Keratinocyte (primary cell): Measurements from ENCODE around the gene NOX5. TPM values are rescaled to one million over a fixed set of nuclear protein-coding genes. Genes with fewer than 3 reads are reported as not detected.

Source experiments
- DNase-seq: peaks from one replicate; pipeline ENCODE4 v3.0.0-alpha.2; 2011; ENCODE audit warnings: low read depth, missing footprints, low spot score
- FAIRE-seq: peaks from 2 replicates; lab custom pipeline; 2011; peaks lifted over from hg19 to GRCh38; lab: Jason Lieb, UNC
- H2AFZ ChIP-seq: 2 replicates; pipeline ENCODE4 v1.6.0; 2012; ENCODE audit warnings: low read length, control low read depth, inconsistent platforms; ENCODE audit not compliant: control insufficient read depth
- H3K27ac ChIP-seq: 2 replicates; pipeline ENCODE4 v1.5.1; 2011; ENCODE audit warnings: low read length; ENCODE audit not compliant: control insufficient read depth, insufficient read depth
- H3K27me3 ChIP-seq: 3 replicates; pipeline ENCODE4 v1.6.0; 2011; ENCODE audit warnings: low read length; ENCODE audit not compliant: control insufficient read depth, insufficient read depth; ENCODE audit errors: extremely low read depth
- H3K36me3 ChIP-seq, 2 experiments: 2 replicates in 1 of 2; 3 replicates in 1 of 2; pipeline ENCODE4 v1.5.1; 2011; ENCODE audit warnings: low read length in 2 of 2, mild to moderate bottlenecking in 1 of 2; ENCODE audit not compliant: control insufficient read depth in 2 of 2, insufficient read depth in 2 of 2; ENCODE audit errors: extremely low read depth in 1 of 2
- H3K4me1 ChIP-seq: 3 replicates; pipeline ENCODE4 v1.5.1; 2011; ENCODE audit warnings: low read length; ENCODE audit not compliant: control insufficient read depth, insufficient read depth; ENCODE audit errors: extremely low read depth
- H3K4me2 ChIP-seq: 3 replicates; pipeline ENCODE4 v1.6.0; 2011; ENCODE audit warnings: low read depth, low read length; ENCODE audit not compliant: control insufficient read depth, insufficient read depth; ENCODE audit errors: extremely low read depth
- H3K4me3 ChIP-seq, 3 experiments: fragments of 200-600 bp in 1 of 3; sonication (generic) in 1 of 3; 2 replicates in 2 of 3; 3 replicates in 1 of 3; pipeline ENCODE4 v1.5.1; 2011 to 2016; ENCODE audit warnings: low read length in 3 of 3, mild to moderate bottlenecking in 3 of 3, control low read depth in 2 of 3, inconsistent platforms in 1 of 3, low read depth in 1 of 3, mixed read lengths in 1 of 3, mixed run types in 1 of 3, moderate library complexity in 1 of 3; ENCODE audit not compliant: control insufficient read depth in 2 of 3, insufficient read depth in 2 of 3; ENCODE audit errors: extremely low read depth in 1 of 3
- H3K79me2 ChIP-seq: 2 replicates; pipeline ENCODE4 v1.6.0; 2012; ENCODE audit warnings: low read length; ENCODE audit not compliant: control insufficient read depth, insufficient read depth
- H3K9ac ChIP-seq: 3 replicates; pipeline ENCODE4 v1.6.0; 2011; ENCODE audit warnings: low read length; ENCODE audit not compliant: control insufficient read depth, insufficient read depth; ENCODE audit errors: extremely low read depth
- H3K9me1 ChIP-seq: 3 replicates; pipeline ENCODE4 v1.6.0; 2011; ENCODE audit warnings: low read length; ENCODE audit not compliant: control insufficient read depth, insufficient read depth; ENCODE audit errors: extremely low read depth
- H3K9me3 ChIP-seq: 2 replicates; pipeline ENCODE4 v1.5.1; 2012; ENCODE audit warnings: low read depth, low read length; ENCODE audit not compliant: control insufficient read depth
- H4K20me1 ChIP-seq: 3 replicates; pipeline ENCODE4 v1.6.0; 2011; ENCODE audit warnings: low read length; ENCODE audit not compliant: control insufficient read depth, insufficient read depth; ENCODE audit errors: extremely low read depth
- CTCF ChIP-seq, 3 experiments: IDR thresholded peaks in 1 of 3; conservative IDR thresholded peaks in 1 of 3; optimal IDR thresholded peaks in 1 of 3; 2 replicates in 2 of 3; 3 replicates in 1 of 3; pipeline versions ENCODE3 to v1.5.1; 2011; ENCODE audit warnings: low read length in 3 of 3, mild to moderate bottlenecking in 3 of 3, moderate library complexity in 2 of 3, control low read depth in 1 of 3, inconsistent platforms in 1 of 3; ENCODE audit not compliant: insufficient read depth in 2 of 3; ENCODE audit errors: extremely low read depth in 1 of 3
- EZH2 ChIP-seq: IDR thresholded peaks from one replicate; pipeline ENCODE4 v1.6.1; 2012; ENCODE audit warnings: inconsistent platforms, mild to moderate bottlenecking, low read length, moderate library complexity
- dilution Hi-C: fragments of 300-500 bp; cut with MboI; formaldehyde crosslinking; loops from one replicate; pipeline ENCODE4 v1.7.0; 2020; ENCODE audit warnings: low sequenced_read_pairs; ENCODE audit not compliant: extremely low pct_ligation_motif_present
- polyA plus RNA-seq, 5 experiments: library from polyadenylated mRNA; depleted of rRNA in 3 of 5; stranded (reverse) in 3 of 5; stranded (forward) in 1 of 5; unstranded in 1 of 5; fragments of >200 nt; gene quantifications; 1 replicate in 1 of 5; 2 replicates in 3 of 5; 3 replicates in 1 of 5; pipeline versions ENCODE4 v1.2.1 to v1.2.3, GENCODE V29; 2011 to 2012; ENCODE audit warnings: missing spikeins in 2 of 5, low read depth in 1 of 5, low replicate concordance in 1 of 5

Gene NOX5
- polyA plus RNA-seq, 1 donor (not counting 4 experiments of a cell fraction or from before 2014, with no cell fraction given) = 0.16 TPM

GRCh38 chr15:69000091-69000490 is 14.4 kb upstream of the NOX5 start:
- dilution Hi-C loops = no loop called here
- TF ChIP-seq EZH2 (no peak), CTCF (optimal IDR thresholded peaks at IDR 0.05 in 1 of 3, IDR thresholded peaks at IDR 0.05 in 1 of 3, conservative IDR thresholded peaks at IDR 0.05 in 1 of 3; ENCODE audit: extremely low read depth in 1 of 3, insufficient read depth in 2 of 3, low read length in 3 of 3) (no peak)

GRCh38 chr15:69000725-69001503 is 13.6 kb upstream of the NOX5 start:
- Histone ChIP-seq H4K20me1 (no peaks in the 10 kb centered on the region), H3K79me2 (no peaks in the 10 kb centered on the region), H3K4me3 (no peak overlapping the region), H3K4me1 (peaks cover 11% of the 10 kb centered on the region), H3K36me3 (no peaks in the 10 kb centered on the region), H3K9ac (no peak overlapping the region), H2AFZ (no peak overlapping the region), H3K9me3 (no peaks in the 10 kb centered on the region), H3K4me2 (no peak overlapping the region), H3K9me1 (no peaks in the 10 kb centered on the region), H3K27me3 (no peaks in the 10 kb centered on the region), H3K27ac (no peak overlapping the region)
- TF ChIP-seq CTCF (optimal IDR thresholded peaks at IDR 0.05 in 1 of 3, IDR thresholded peaks at IDR 0.05 in 1 of 3, conservative IDR thresholded peaks at IDR 0.05 in 1 of 3; ENCODE audit: extremely low read depth in 1 of 3, insufficient read depth in 2 of 3, low read length in 3 of 3) (no peak), EZH2 (no peak)
- FAIRE-seq (no peak), DNase-seq (no peak)
- dilution Hi-C loops = no loop called here

More at GRCh38 chr15:69000091-69000490, 14.4 kb upstream of the NOX5 start:
- no peak overlapping the region for H3K4me2 ChIP-seq
- FAIRE-seq = no peak
- H3K36me3 ChIP-seq = no peaks in the 10 kb centered on the region
- no peak for DNase-seq
- H3K4me3 ChIP-seq = no peak overlapping the region
- no peak overlapping the region for H3K9ac ChIP-seq
- H3K27me3 ChIP-seq = no peaks in the 10 kb centered on the region
- H3K27ac ChIP-seq = no peak overlapping the region
- H3K79me2 ChIP-seq = no peaks in the 10 kb centered on the region
- no peaks in the 10 kb centered on the region for H4K20me1 ChIP-seq
- H3K9me3 ChIP-seq = no peaks in the 10 kb centered on the region
- H2AFZ ChIP-seq = no peak overlapping the region
- no peaks in the 10 kb centered on the region for H3K9me1 ChIP-seq
- H3K4me1 ChIP-seq = peaks cover 11% of the 10 kb centered on the region
